H1 (cell line): ENCODE measurements around the gene PCDHGA1. TPM values are rescaled to one million over a fixed set of nuclear protein-coding genes. Genes with fewer than 3 reads are reported as not detected.

Source experiments
- ASH2L ChIP-seq: fragments of 200-600, 300-600 bp; sonication (generic); IDR thresholded peaks from one replicate; pipeline ENCODE4 v1.7.1; 2017; ENCODE audit warnings: low read length
- CREB1 ChIP-seq: IDR thresholded peaks from 2 replicates; pipeline ENCODE4 v1.6.1; 2012; ENCODE audit warnings: inconsistent platforms
- E2F6 ChIP-seq: IDR thresholded peaks from 2 replicates; pipeline ENCODE4 v1.6.1; 2012; ENCODE audit warnings: inconsistent platforms
- EGR1 ChIP-seq: IDR thresholded peaks from 2 replicates; pipeline ENCODE4 v1.6.1; 2011; ENCODE audit warnings: low read depth, low read length, borderline replicate concordance
- GABPA ChIP-seq: IDR thresholded peaks from 2 replicates; pipeline ENCODE4 v1.6.1; 2011; ENCODE audit warnings: mild to moderate bottlenecking, low read length, moderate library complexity, borderline replicate concordance; ENCODE audit not compliant: insufficient read depth
- RNF2 ChIP-seq: fragments of 200-900, 300-1000 bp; sonication (generic); IDR thresholded peaks from 2 replicates; pipeline ENCODE4 v1.7.1; 2016; ENCODE audit warnings: borderline replicate concordance, low read depth, mild to moderate bottlenecking, antibody characterized with exemption, low read length; ENCODE audit not compliant: poor library complexity, severe bottlenecking; ENCODE audit errors: missing control alignments
- SAP30 ChIP-seq: fragments of 300-600 bp; sonication (generic); IDR thresholded peaks from 2 replicates; pipeline ENCODE4 v1.7.1; 2012; ENCODE audit warnings: low read length, moderate library complexity, mild to moderate bottlenecking, inconsistent platforms; ENCODE audit not compliant: insufficient read depth, insufficient replicate concordance
- SIN3A ChIP-seq, 2 experiments: IDR thresholded peaks in 1 of 2; conservative IDR thresholded peaks in 1 of 2; 2 replicates each; pipeline ENCODE4 v1.6.1; 2011 to 2012; ENCODE audit warnings: low read length in 2 of 2, improper control_type of control experiment in 1 of 2, low read depth in 1 of 2, mild to moderate bottlenecking in 1 of 2
- SRF ChIP-seq: IDR thresholded peaks from 2 replicates; pipeline ENCODE4 v1.6.1; 2011; ENCODE audit warnings: mild to moderate bottlenecking, low read depth, low read length, moderate library complexity
- polyA plus RNA-seq, 7 experiments: library from polyadenylated mRNA; depleted of rRNA in 3 of 7; stranded (reverse) in 5 of 7; unstranded in 2 of 7; fragments of >200 nt in 5 of 7; fragments of 200-250 nt in 2 of 7; gene quantifications; 1 replicate in 5 of 7; 2 replicates in 1 of 7; 4 replicates in 1 of 7; pipeline versions ENCODE4 v1.2.1 to v1.2.3, GENCODE V29; 2011 to 2013; ENCODE audit warnings: missing spikeins in 2 of 7, mixed read lengths in 2 of 7
- total RNA-seq: library from RNA; stranded (reverse); fragmentation: NEBNext Ultra II Directional; extraction: Animal tissue kit (Norgen Biotek cat#: 25700); gene quantifications from 2 replicates; pipeline ENCODE4 v1.2.1, GENCODE V29; 2021
- TF ChIP-seq, protein P1 (sequence below): fragments of 300-600 bp; sonication (generic); IDR thresholded peaks from 2 replicates; pipeline ENCODE4 v1.7.1; 2012; ENCODE audit warnings: low read length, moderate library complexity, mild to moderate bottlenecking, inconsistent platforms; ENCODE audit not compliant: insufficient replicate concordance

The PCDHGA1 gene
- total and polyA plus RNA-seq, 2 of the 8 experiments (the other 6 are each of a cell fraction or from before 2014, with no cell fraction given), result 0.57 to 0.89 TPM

- TF ChIP-seq, protein P1, sequence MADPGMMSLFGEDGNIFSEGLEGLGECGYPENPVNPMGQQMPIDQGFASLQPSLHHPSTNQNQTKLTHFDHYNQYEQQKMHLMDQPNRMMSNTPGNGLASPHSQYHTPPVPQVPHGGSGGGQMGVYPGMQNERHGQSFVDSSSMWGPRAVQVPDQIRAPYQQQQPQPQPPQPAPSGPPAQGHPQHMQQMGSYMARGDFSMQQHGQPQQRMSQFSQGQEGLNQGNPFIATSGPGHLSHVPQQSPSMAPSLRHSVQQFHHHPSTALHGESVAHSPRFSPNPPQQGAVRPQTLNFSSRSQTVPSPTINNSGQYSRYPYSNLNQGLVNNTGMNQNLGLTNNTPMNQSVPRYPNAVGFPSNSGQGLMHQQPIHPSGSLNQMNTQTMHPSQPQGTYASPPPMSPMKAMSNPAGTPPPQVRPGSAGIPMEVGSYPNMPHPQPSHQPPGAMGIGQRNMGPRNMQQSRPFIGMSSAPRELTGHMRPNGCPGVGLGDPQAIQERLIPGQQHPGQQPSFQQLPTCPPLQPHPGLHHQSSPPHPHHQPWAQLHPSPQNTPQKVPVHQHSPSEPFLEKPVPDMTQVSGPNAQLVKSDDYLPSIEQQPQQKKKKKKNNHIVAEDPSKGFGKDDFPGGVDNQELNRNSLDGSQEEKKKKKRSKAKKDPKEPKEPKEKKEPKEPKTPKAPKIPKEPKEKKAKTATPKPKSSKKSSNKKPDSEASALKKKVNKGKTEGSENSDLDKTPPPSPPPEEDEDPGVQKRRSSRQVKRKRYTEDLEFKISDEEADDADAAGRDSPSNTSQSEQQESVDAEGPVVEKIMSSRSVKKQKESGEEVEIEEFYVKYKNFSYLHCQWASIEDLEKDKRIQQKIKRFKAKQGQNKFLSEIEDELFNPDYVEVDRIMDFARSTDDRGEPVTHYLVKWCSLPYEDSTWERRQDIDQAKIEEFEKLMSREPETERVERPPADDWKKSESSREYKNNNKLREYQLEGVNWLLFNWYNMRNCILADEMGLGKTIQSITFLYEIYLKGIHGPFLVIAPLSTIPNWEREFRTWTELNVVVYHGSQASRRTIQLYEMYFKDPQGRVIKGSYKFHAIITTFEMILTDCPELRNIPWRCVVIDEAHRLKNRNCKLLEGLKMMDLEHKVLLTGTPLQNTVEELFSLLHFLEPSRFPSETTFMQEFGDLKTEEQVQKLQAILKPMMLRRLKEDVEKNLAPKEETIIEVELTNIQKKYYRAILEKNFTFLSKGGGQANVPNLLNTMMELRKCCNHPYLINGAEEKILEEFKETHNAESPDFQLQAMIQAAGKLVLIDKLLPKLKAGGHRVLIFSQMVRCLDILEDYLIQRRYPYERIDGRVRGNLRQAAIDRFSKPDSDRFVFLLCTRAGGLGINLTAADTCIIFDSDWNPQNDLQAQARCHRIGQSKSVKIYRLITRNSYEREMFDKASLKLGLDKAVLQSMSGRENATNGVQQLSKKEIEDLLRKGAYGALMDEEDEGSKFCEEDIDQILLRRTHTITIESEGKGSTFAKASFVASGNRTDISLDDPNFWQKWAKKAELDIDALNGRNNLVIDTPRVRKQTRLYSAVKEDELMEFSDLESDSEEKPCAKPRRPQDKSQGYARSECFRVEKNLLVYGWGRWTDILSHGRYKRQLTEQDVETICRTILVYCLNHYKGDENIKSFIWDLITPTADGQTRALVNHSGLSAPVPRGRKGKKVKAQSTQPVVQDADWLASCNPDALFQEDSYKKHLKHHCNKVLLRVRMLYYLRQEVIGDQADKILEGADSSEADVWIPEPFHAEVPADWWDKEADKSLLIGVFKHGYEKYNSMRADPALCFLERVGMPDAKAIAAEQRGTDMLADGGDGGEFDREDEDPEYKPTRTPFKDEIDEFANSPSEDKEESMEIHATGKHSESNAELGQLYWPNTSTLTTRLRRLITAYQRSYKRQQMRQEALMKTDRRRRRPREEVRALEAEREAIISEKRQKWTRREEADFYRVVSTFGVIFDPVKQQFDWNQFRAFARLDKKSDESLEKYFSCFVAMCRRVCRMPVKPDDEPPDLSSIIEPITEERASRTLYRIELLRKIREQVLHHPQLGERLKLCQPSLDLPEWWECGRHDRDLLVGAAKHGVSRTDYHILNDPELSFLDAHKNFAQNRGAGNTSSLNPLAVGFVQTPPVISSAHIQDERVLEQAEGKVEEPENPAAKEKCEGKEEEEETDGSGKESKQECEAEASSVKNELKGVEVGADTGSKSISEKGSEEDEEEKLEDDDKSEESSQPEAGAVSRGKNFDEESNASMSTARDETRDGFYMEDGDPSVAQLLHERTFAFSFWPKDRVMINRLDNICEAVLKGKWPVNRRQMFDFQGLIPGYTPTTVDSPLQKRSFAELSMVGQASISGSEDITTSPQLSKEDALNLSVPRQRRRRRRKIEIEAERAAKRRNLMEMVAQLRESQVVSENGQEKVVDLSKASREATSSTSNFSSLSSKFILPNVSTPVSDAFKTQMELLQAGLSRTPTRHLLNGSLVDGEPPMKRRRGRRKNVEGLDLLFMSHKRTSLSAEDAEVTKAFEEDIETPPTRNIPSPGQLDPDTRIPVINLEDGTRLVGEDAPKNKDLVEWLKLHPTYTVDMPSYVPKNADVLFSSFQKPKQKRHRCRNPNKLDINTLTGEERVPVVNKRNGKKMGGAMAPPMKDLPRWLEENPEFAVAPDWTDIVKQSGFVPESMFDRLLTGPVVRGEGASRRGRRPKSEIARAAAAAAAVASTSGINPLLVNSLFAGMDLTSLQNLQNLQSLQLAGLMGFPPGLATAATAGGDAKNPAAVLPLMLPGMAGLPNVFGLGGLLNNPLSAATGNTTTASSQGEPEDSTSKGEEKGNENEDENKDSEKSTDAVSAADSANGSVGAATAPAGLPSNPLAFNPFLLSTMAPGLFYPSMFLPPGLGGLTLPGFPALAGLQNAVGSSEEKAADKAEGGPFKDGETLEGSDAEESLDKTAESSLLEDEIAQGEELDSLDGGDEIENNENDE, result no peak
- no peak for TF ChIP-seq SAP30
- peak; percentile 13 for TF ChIP-seq ASH2L
- no peak for TF ChIP-seq SRF
- no peak; the same call in 1 of the 2 replicates for TF ChIP-seq E2F6
- no peak for TF ChIP-seq EGR1
- TF ChIP-seq RNF2, result no peak
- no peak for TF ChIP-seq GABPA
- peak in 1 of 2 experiments; percentile 60; a peak in 2 of 4 replicates for TF ChIP-seq SIN3A (conservative IDR thresholded peaks at IDR 0.05 in 1 of 2, IDR thresholded peaks at IDR 0.05 in 1 of 2; ENCODE audit: low read depth in 1 of 2, low read length in 2 of 2)
- no peak for TF ChIP-seq CREB1
Observed at GRCh38 chr5:141512390-141512910, 182.1 kb downstream of the PCDHGA1 start (continued).
